HepG2 (cell line): ENCODE measurements around the gene C1QTNF1. TPM values are rescaled to one million over a fixed set of nuclear protein-coding genes. Genes with fewer than 3 reads are reported as not detected.

Experiments
- ATAC-seq: fragments of 200-7000 bp; cut with Tn5 transposase; 3 replicates; pipeline ENCODE4 v1.9.1; 2020; ENCODE audit warnings: mild to moderate bottlenecking, moderate library complexity
- BruUV-seq: library from RNA; stranded (reverse); fragments of 400-500 nt; replicated peaks from 2 replicates; lab custom pipeline; 2021; lab: Mats Ljungman, UMichigan
- CTCF ChIA-PET: fragments of 300-600 bp; formaldehyde crosslinking; extraction: SDS; loops from one replicate; lab custom pipeline; 2021; ENCODE audit warnings: low total read pairs, inconsistent platforms, low intra/inter-chr PET ratio; lab: Yijun Ruan, JAX
- POLR2A ChIA-PET: fragments of 350-600 bp; sonication (Branson Sonifier 250); formaldehyde crosslinking; loops from one replicate; lab custom pipeline; 2020; ENCODE audit warnings: antibody characterized with exemption, inconsistent platforms; lab: Yijun Ruan, JAX
- DNase-seq: peaks from one replicate; pipeline ENCODE4 v3.0.0-alpha.2; 2015; ENCODE audit warnings: low spot score
- FAIRE-seq: peaks from 3 replicates; lab custom pipeline; 2011; peaks lifted over from hg19 to GRCh38; lab: Jason Lieb, UNC
- H2AFZ ChIP-seq: one replicate; pipeline ENCODE4 v1.6.1; 2011; ENCODE audit warnings: low read length, inconsistent platforms
- H3K27ac ChIP-seq: fragments of 300-600 bp; 3 replicates; pipeline ENCODE4 v1.8.0; 2011; ENCODE audit warnings: mixed run types, mild to moderate bottlenecking, mixed read lengths, low read length, inconsistent platforms; ENCODE audit not compliant: insufficient read depth; ENCODE audit errors: extremely low read length
- H3K27me3 ChIP-seq, 2 experiments: fragments of 200-600 bp in 1 of 2; 2 replicates in 1 of 2; 3 replicates in 1 of 2; pipeline versions ENCODE4 v1.6.0 to v1.8.0; 2011; ENCODE audit warnings: low read length in 2 of 2, mild to moderate bottlenecking in 2 of 2, moderate library complexity in 2 of 2, inconsistent platforms in 1 of 2; ENCODE audit not compliant: insufficient read depth in 2 of 2, control insufficient read depth in 1 of 2
- H3K36me3 ChIP-seq, 2 experiments: fragments of 200-600 bp in 1 of 2; replicated peaks in 1 of 2; 2 replicates in 1 of 2; 3 replicates in 1 of 2; pipeline versions ENCODE4 v1.5.1 to v1.8.0; 2011; ENCODE audit warnings: low read length in 2 of 2, inconsistent platforms in 1 of 2; ENCODE audit not compliant: insufficient read depth in 2 of 2, control insufficient read depth in 1 of 2
- H3K4me1 ChIP-seq: 2 replicates; pipeline ENCODE4 v1.5.1; 2012; ENCODE audit warnings: low read length, inconsistent platforms; ENCODE audit not compliant: insufficient read depth
- H3K4me2 ChIP-seq: 2 replicates; pipeline ENCODE4 v1.6.0; 2011; ENCODE audit warnings: low read depth, low read length, inconsistent platforms
- H3K4me3 ChIP-seq, 3 experiments: fragments of 200-600 bp in 1 of 3; sonication (generic), shearing (Covaris generic) in 1 of 3; replicated peaks in 1 of 3; 2 replicates each; pipeline ENCODE4 v1.5.1; 2011 to 2016; ENCODE audit warnings: low read length in 3 of 3, inconsistent platforms in 2 of 3, low read depth in 2 of 3, mild to moderate bottlenecking in 2 of 3, control low read depth in 1 of 3, mixed read lengths in 1 of 3; ENCODE audit not compliant: insufficient read depth in 1 of 3
- H3K79me2 ChIP-seq: one replicate; pipeline ENCODE4 v1.6.1; 2011; ENCODE audit warnings: low read length, inconsistent platforms; ENCODE audit not compliant: insufficient read depth
- H3K9ac ChIP-seq: 2 replicates; pipeline ENCODE4 v1.6.0; 2011; ENCODE audit warnings: mild to moderate bottlenecking, low read depth, low read length, inconsistent platforms; ENCODE audit not compliant: insufficient read depth
- H3K9me3 ChIP-seq: 2 replicates; pipeline ENCODE4 v1.5.1; 2012; ENCODE audit warnings: mild to moderate bottlenecking, low read length
- H4K20me1 ChIP-seq: 2 replicates; pipeline ENCODE4 v1.6.0; 2011; ENCODE audit warnings: inconsistent platforms, mild to moderate bottlenecking, low read length, moderate library complexity; ENCODE audit not compliant: insufficient read depth
- CREBL2 ChIP-seq: sonication (generic); formaldehyde crosslinking; IDR thresholded peaks from 2 replicates; pipeline ENCODE4 v1.8.1; 2023; ENCODE audit warnings: missing genetic modification reagents, mild to moderate bottlenecking, borderline replicate concordance
- DDIT3 ChIP-seq: sonication (generic); formaldehyde crosslinking; IDR thresholded peaks from 2 replicates; pipeline ENCODE4 v1.4.0; 2020; ENCODE audit warnings: mild to moderate bottlenecking, missing genetic modification reagents
- HIVEP1 ChIP-seq: sonication (generic); formaldehyde crosslinking; IDR thresholded peaks from 2 replicates; pipeline ENCODE4 v1.4.0; 2020; ENCODE audit warnings: mild to moderate bottlenecking, missing genetic modification reagents
- HMGA1 ChIP-seq: sonication (generic); formaldehyde crosslinking; conservative IDR thresholded peaks from 2 replicates; pipeline ENCODE4 v1.4.0; 2020; ENCODE audit warnings: missing genetic modification reagents
- HNRNPL ChIP-seq: fragments of 200-400 bp; formaldehyde crosslinking; IDR thresholded peaks from 2 replicates; pipeline ENCODE4 v1.6.1; 2017; ENCODE audit warnings: mild to moderate bottlenecking, low read depth, low read length
- JUND ChIP-seq: sonication (generic); formaldehyde crosslinking; IDR thresholded peaks from 2 replicates; pipeline ENCODE4 v1.8.0; 2022; ENCODE audit warnings: mild to moderate bottlenecking, missing genetic modification reagents
- LRRFIP1 ChIP-seq: sonication (generic); formaldehyde crosslinking; conservative IDR thresholded peaks from 2 replicates; pipeline ENCODE4 v1.4.0; 2020; ENCODE audit warnings: missing genetic modification reagents
- SOX6 ChIP-seq, 2 experiments: fragments of 450-650 bp in 1 of 2; sonication (generic) in 1 of 2; formaldehyde crosslinking in 1 of 2; IDR thresholded peaks; 2 replicates each; pipeline versions ENCODE4 v1.4.0 to v1.6.1; 2017 to 2020; ENCODE audit warnings: antibody characterized with exemption in 1 of 2, mild to moderate bottlenecking in 1 of 2, missing genetic modification reagents in 1 of 2
- ZBTB3 ChIP-seq: sonication (generic); formaldehyde crosslinking; IDR thresholded peaks from 2 replicates; pipeline ENCODE4 v1.4.0; 2020; ENCODE audit warnings: low read depth, mild to moderate bottlenecking, moderate library complexity, missing genetic modification reagents, borderline replicate concordance
- ZBTB44 ChIP-seq: sonication (generic); formaldehyde crosslinking; IDR thresholded peaks from 2 replicates; pipeline ENCODE4 v1.4.0; 2020; ENCODE audit warnings: missing genetic modification reagents
- ZNF556 ChIP-seq: sonication (generic); formaldehyde crosslinking; IDR thresholded peaks from 2 replicates; pipeline ENCODE4 v1.4.0; 2020; ENCODE audit warnings: mild to moderate bottlenecking, missing genetic modification reagents, borderline replicate concordance
- ZNF691 ChIP-seq: sonication (generic); formaldehyde crosslinking; IDR thresholded peaks from 2 replicates; pipeline ENCODE4 v1.4.0; 2020; ENCODE audit warnings: missing genetic modification reagents, low read depth, mild to moderate bottlenecking, borderline replicate concordance
- WGBS: methylation state at CpG from one replicate; pipeline ENCODE4 v1.1.6; 2017; ENCODE audit warnings: low lambda C conversion rate; 5-methylcytosine and 5-hydroxymethylcytosine counted together
- in situ Hi-C: cut with HindIII; loops from 2 replicates; pipeline ENCODE4 v1.10.0; 2017; ENCODE audit warnings: low pct_unique_long_range_greater_than_20kb; ENCODE audit not compliant: extremely low pct_ligation_motif_present
- intact Hi-C: fragments of 100-400 bp; cut with micrococcal nuclease; formaldehyde crosslinking; loops from one replicate; pipeline ENCODE4 v1.10.0; 2022; ENCODE audit not compliant: unreplicated experiment
- polyA plus RNA-seq, 8 experiments: library from polyadenylated mRNA; depleted of rRNA in 3 of 8; stranded (reverse) in 7 of 8; unstranded in 1 of 8; fragments of >200 nt; fragmentation: Illumina TruSeq in 4 of 8; extraction: Trizol in 4 of 8; gene quantifications; 2 replicates each; pipeline versions ENCODE4 v1.2.1 to v1.2.3, GENCODE V29; 2011 to 2016; ENCODE audit warnings: low read depth in 4 of 8, missing spikeins in 1 of 8, mixed read lengths in 1 of 8; ENCODE audit not compliant: insufficient read depth in 1 of 8
- total RNA-seq, 5 experiments: library from RNA; depleted of rRNA; stranded (reverse); fragments of >200 nt; fragmentation: Illumina TruSeq; extraction: Trizol; gene quantifications; 2 replicates each; pipeline ENCODE4 v1.2.3, GENCODE V29; 2016; ENCODE audit warnings: low read depth in 1 of 5

The C1QTNF1 gene
- total and polyA plus RNA-seq, 2 of the 13 experiments (the other 11 are each of a cell fraction or from before 2014, with no cell fraction given) = 0.18 to 0.86 TPM

GRCh38 chr17:79024901-79025737, 1.1 kb downstream of the C1QTNF1 start (continued):
- TF ChIP-seq ZNF691 (CRISPR knock-in tag) (no peak), CREBL2 (peak; percentile 47; the same call in 1 of the 2 replicates), JUND (CRISPR knock-in tag) (no peak), SOX6 (IDR thresholded peaks at IDR 0.05) (no peak), SOX6 (CRISPR knock-in tag; IDR thresholded peaks at IDR 0.05) (no peak), HNRNPL (no peak)

GRCh38 chr17:79026376-79027273, 2.7 kb downstream of the C1QTNF1 start:
- in situ Hi-C loops = no loop called here
- BruUV-seq = no TSS peak
- peak; percentile 94 for FAIRE-seq
- Histone ChIP-seq H3K36me3 (no peaks in the 10 kb centered on the region; a peak in 1 of 5 replicates), H2AFZ (no peak overlapping the region), H3K79me2 (peaks cover 8% of the 10 kb centered on the region), H3K4me1 (peaks cover 79% of the 10 kb centered on the region), H3K4me2 (peak overlapping the region; percentile 99), H4K20me1 (no peaks in the 10 kb centered on the region), H3K27me3 (peaks cover 0 to 9% of the 10 kb centered on the region in 2 experiments; a peak in 1 of 5 replicates), H3K9ac (peak overlapping the region; percentile 94), H3K27ac (peak overlapping the region; percentile 95), H3K9me3 (no peaks in the 10 kb centered on the region), H3K4me3 (peak overlapping the region; percentile 56 to 82 (median 57))
- ChIA-PET POLR2A (interaction anchor here (0.6 to 4.6 kb wide), 46 partner anchors 8 to 1646 kb away, joined by 3 to 127 read pairs (median 5); partner anchors contain the start of genes CANT1, CBX8, ENGASE and LGALS3BP), CTCF (interaction anchor here (1.4 kb wide), 1 partner anchor 20 kb away, joined by 3 read pairs; no protein-coding TSS in a partner anchor)
- ATAC-seq = peak; percentile 66
- intact Hi-C loops = loop anchor here (1.0 to 5.0 kb wide), 2 partner anchors 7 to 39 kb away; no protein-coding TSS in a partner anchor
- WGBS = 12% methylated on average over 15 of the region's 16 CpGs
- DNase-seq = peak; percentile 99
- TF ChIP-seq ZBTB3 (CRISPR knock-in tag) = no peak
- no peak; the same call in 1 of the 2 replicates for TF ChIP-seq ZBTB44 (CRISPR knock-in tag)
- TF ChIP-seq LRRFIP1 = peak; percentile 84; the same call in 1 of the 2 replicates
- no peak for TF ChIP-seq HMGA1 (CRISPR knock-in tag)
- TF ChIP-seq HIVEP1 (CRISPR knock-in tag) = peak; percentile 96
- peak; percentile 59; the same call in 1 of the 2 replicates for TF ChIP-seq ZNF556 (CRISPR knock-in tag)
- TF ChIP-seq DDIT3 (CRISPR knock-in tag) = no peak
